Measurements from ENCODE around the gene PGC.

GRCh38 chr6:41727705-41728072 is 19.5 kb downstream of the PGC start:
- TF ChIP-seq CTCF (conservative IDR thresholded peaks at IDR 0.05) (no peak), ZFX (IDR thresholded peaks at IDR 0.05) (no peak)
